IMR-90 (cell line): ENCODE results near the gene SLC5A3. TPM values are rescaled to one million over a fixed set of nuclear protein-coding genes. Genes with fewer than 3 reads are reported as not detected.

Experiments used
- ATAC-seq: fragments of 200-7000 bp; cut with Tn5 transposase; 2 replicates; pipeline ENCODE4 v1.9.1; 2020; ENCODE audit warnings: low read depth, mild to moderate bottlenecking, moderate library complexity
- BruUV-seq: library from RNA; stranded (reverse); fragments of 400-500 nt; replicated peaks from 2 replicates; lab custom pipeline; 2021; lab: Mats Ljungman, UMichigan
- CTCF ChIA-PET: fragments of 300-600 bp; formaldehyde crosslinking; extraction: SDS; loops from one replicate; lab custom pipeline; 2021; ENCODE audit warnings: antibody characterized with exemption; lab: Yijun Ruan, JAX
- POLR2A ChIA-PET: fragments of 300-600 bp; sonication (Branson Sonifier 250); formaldehyde crosslinking; loops from one replicate; lab custom pipeline; 2022; ENCODE audit warnings: antibody characterized with exemption; ENCODE audit not compliant: unreplicated experiment; lab: Charles Lee
- DNase-seq: peaks from one replicate; pipeline ENCODE4 v3.0.0; 2013
- H2AFZ ChIP-seq: replicated peaks from 2 replicates; pipeline ENCODE3; 2013; ENCODE audit warnings: low read length, mild to moderate bottlenecking; ENCODE audit not compliant: poor library complexity
- H2AK5ac ChIP-seq: 2 replicates; pipeline ENCODE4 v1.6.1; 2013; ENCODE audit warnings: low read depth, low read length, inconsistent platforms
- H2AK9ac ChIP-seq: replicated peaks from 2 replicates; pipeline ENCODE3; 2013; ENCODE audit warnings: mild to moderate bottlenecking, low read depth, low read length, moderate library complexity; ENCODE audit not compliant: poor library complexity
- H2BK120ac ChIP-seq: 2 replicates; pipeline ENCODE4 v1.6.1; 2013; ENCODE audit warnings: low read depth, low read length, inconsistent platforms
- H2BK15ac ChIP-seq: 3 replicates; pipeline ENCODE4 v1.6.1; 2013; ENCODE audit warnings: low read depth, low read length, inconsistent platforms
- H2BK20ac ChIP-seq: 2 replicates; pipeline ENCODE4 v1.6.1; 2013; ENCODE audit warnings: low read depth, mild to moderate bottlenecking, inconsistent platforms, low read length, moderate library complexity
- H2BK5ac ChIP-seq: 2 replicates; pipeline ENCODE4 v1.6.1; 2013; ENCODE audit warnings: mild to moderate bottlenecking, low read depth, low read length, inconsistent platforms; ENCODE audit not compliant: poor library complexity, severe bottlenecking
- H3K14ac ChIP-seq: replicated peaks from 2 replicates; pipeline ENCODE4 v1.6.1; 2013; ENCODE audit warnings: low read depth, low read length, inconsistent platforms
- H3K18ac ChIP-seq: 2 replicates; pipeline ENCODE4 v1.6.1; 2013; ENCODE audit warnings: low read depth, low read length, control low read depth
- H3K23ac ChIP-seq: 2 replicates; pipeline ENCODE4 v1.6.1; 2013; ENCODE audit warnings: low read depth, low read length, inconsistent platforms
- H3K27ac ChIP-seq: 2 replicates; pipeline ENCODE4 v1.5.1; 2013; ENCODE audit warnings: mild to moderate bottlenecking, control low read depth, low read length; ENCODE audit not compliant: insufficient read depth
- H3K27me3 ChIP-seq: 2 replicates; pipeline ENCODE4 v1.6.1; 2013; ENCODE audit warnings: low read length; ENCODE audit not compliant: control insufficient read depth, insufficient read depth
- H3K36me3 ChIP-seq: 2 replicates; pipeline ENCODE4 v1.6.1; 2013; ENCODE audit warnings: low read length, mixed read lengths; ENCODE audit not compliant: control insufficient read depth, insufficient read depth
- H3K4ac ChIP-seq: 2 replicates; pipeline ENCODE4 v1.6.1; 2013; ENCODE audit warnings: low read depth, low read length, inconsistent platforms
- H3K4me1 ChIP-seq: 2 replicates; pipeline ENCODE4 v1.6.1; 2013; ENCODE audit warnings: low read length, mixed read lengths; ENCODE audit not compliant: control insufficient read depth, insufficient read depth
- H3K4me2 ChIP-seq: 2 replicates; pipeline ENCODE4 v1.6.1; 2013; ENCODE audit warnings: low read depth, mild to moderate bottlenecking, control low read depth, low read length, moderate library complexity
- H3K4me3 ChIP-seq: 2 replicates; pipeline ENCODE4 v1.5.1; 2013; ENCODE audit warnings: low read depth, mild to moderate bottlenecking, control low read depth, low read length, moderate library complexity; ENCODE audit not compliant: insufficient read depth
- H3K56ac ChIP-seq: 2 replicates; pipeline ENCODE4 v1.6.1; 2013; ENCODE audit warnings: low read length, inconsistent platforms; ENCODE audit not compliant: insufficient read depth; ENCODE audit errors: extremely low read depth
- H3K79me1 ChIP-seq, 2 experiments: 2 replicates each; pipeline ENCODE4 v1.6.1; 2013; ENCODE audit warnings: low read length in 2 of 2, inconsistent platforms in 1 of 2, low read depth in 1 of 2
- H3K9ac ChIP-seq: 2 replicates; pipeline ENCODE4 v1.6.1; 2013; ENCODE audit warnings: low read depth, low read length, control low read depth
- H3K9me1 ChIP-seq: 2 replicates; pipeline ENCODE4 v1.6.1; 2013; ENCODE audit warnings: low read length, inconsistent platforms; ENCODE audit not compliant: insufficient read depth
- H3K9me3 ChIP-seq: 2 replicates; pipeline ENCODE4 v1.6.1; 2013; ENCODE audit warnings: low read length; ENCODE audit not compliant: control insufficient read depth, insufficient read depth
- H4K20me1 ChIP-seq: 2 replicates; pipeline ENCODE4 v1.6.1; 2013; ENCODE audit warnings: low read length, inconsistent platforms; ENCODE audit not compliant: insufficient read depth
- H4K5ac ChIP-seq: 2 replicates; pipeline ENCODE4 v1.6.1; 2013; ENCODE audit warnings: mild to moderate bottlenecking, low read depth, low read length, control low read depth
- H4K8ac ChIP-seq, 2 experiments: 2 replicates each; pipeline ENCODE4 v1.6.1; 2013; ENCODE audit warnings: low read depth in 2 of 2, low read length in 2 of 2, control low read depth in 1 of 2, inconsistent platforms in 1 of 2
- H4K91ac ChIP-seq: 2 replicates; pipeline ENCODE4 v1.6.1; 2013; ENCODE audit warnings: low read depth, low read length, inconsistent platforms; ENCODE audit not compliant: insufficient read depth
- BHLHE40 ChIP-seq: fragments of 150-350 bp; IDR thresholded peaks from 2 replicates; pipeline ENCODE4 v1.6.1; 2016; ENCODE audit warnings: mild to moderate bottlenecking, low read depth, low read length
- MAFK ChIP-seq: IDR thresholded peaks from 2 replicates; pipeline ENCODE4 v1.6.1; 2012; ENCODE audit warnings: low read depth, low read length, improper control_type of control experiment
- MAZ ChIP-seq: IDR thresholded peaks from 2 replicates; pipeline ENCODE4 v1.6.1; 2012; ENCODE audit warnings: low read depth, mild to moderate bottlenecking, low read length, improper control_type of control experiment, moderate library complexity, borderline replicate concordance
- MXI1 ChIP-seq: IDR thresholded peaks from 2 replicates; pipeline ENCODE4 v1.6.1; 2012; ENCODE audit warnings: low read depth, mild to moderate bottlenecking, low read length, moderate library complexity, borderline replicate concordance
- NFE2L2 ChIP-seq: fragments of 150-350 bp; IDR thresholded peaks from 2 replicates; pipeline ENCODE4 v1.6.1; 2016; ENCODE audit warnings: low read depth, mild to moderate bottlenecking, low read length
- POLR2A ChIP-seq: IDR thresholded peaks from 2 replicates; pipeline ENCODE4 v1.6.1; 2012; ENCODE audit warnings: mild to moderate bottlenecking, low read depth, low read length
- RAD21 ChIP-seq: IDR thresholded peaks from 2 replicates; pipeline ENCODE4 v1.6.1; 2012; ENCODE audit warnings: low read length, improper control_type of control experiment
- RCOR1 ChIP-seq: IDR thresholded peaks from 2 replicates; pipeline ENCODE4 v1.6.1; 2012; ENCODE audit warnings: mild to moderate bottlenecking, low read length, improper control_type of control experiment; ENCODE audit not compliant: insufficient replicate concordance
- RFX5 ChIP-seq: IDR thresholded peaks from 2 replicates; pipeline ENCODE4 v1.8.0; 2012; ENCODE audit warnings: low read depth, mild to moderate bottlenecking, low read length, moderate library complexity
- SMC3 ChIP-seq: fragments of 150-350 bp; IDR thresholded peaks from 2 replicates; pipeline ENCODE4 v1.6.1; 2016; ENCODE audit warnings: low read depth, mild to moderate bottlenecking, antibody characterized with exemption, low read length, moderate library complexity
- WGBS, 2 experiments: methylation state at CpG; one replicate each; pipeline versions ENCODE4 v1.1.5 to v1.1.7; 2013; ENCODE audit warnings: missing lambda C conversion rate in 2 of 2; ENCODE audit not compliant: insufficient read length in 1 of 2; ENCODE audit errors: extremely low coverage in 2 of 2; 5-methylcytosine and 5-hydroxymethylcytosine counted together
- dilution Hi-C: fragments of 300-500 bp; cut with HindIII; formaldehyde crosslinking; loops from one replicate; pipeline ENCODE4 v1.14.3; 2018; ENCODE audit warnings: low sequenced_read_pairs; ENCODE audit not compliant: unreplicated experiment
- in situ Hi-C: fragments of 300-500 bp; cut with MboI; formaldehyde crosslinking; loops from 3 replicates; pipeline ENCODE4 v1.14.3; 2019; ENCODE audit warnings: low sequenced_read_pairs, inconsistent platforms, mixed read lengths
- intact Hi-C: fragments of 100-400 bp; cut with micrococcal nuclease; formaldehyde crosslinking; loops from 2 replicates; pipeline ENCODE4 v1.10.0; 2022
- polyA plus RNA-seq, 3 experiments: library from polyadenylated mRNA; depleted of rRNA; stranded (reverse); fragments of >200 nt; gene quantifications; 2 replicates each; pipeline ENCODE4 v1.2.3, GENCODE V29; 2012; ENCODE audit warnings: low replicate concordance in 1 of 3
- total RNA-seq: library from RNA; depleted of rRNA; stranded (reverse); fragments of >200 nt; gene quantifications from 2 replicates; pipeline ENCODE4 v1.2.3, GENCODE V29; 2012

SLC5A3 gene
- total and polyA plus RNA-seq, 2 of the 4 experiments (the other 2 are of a cell fraction): 1.8 to 9.9 TPM

DNA sequence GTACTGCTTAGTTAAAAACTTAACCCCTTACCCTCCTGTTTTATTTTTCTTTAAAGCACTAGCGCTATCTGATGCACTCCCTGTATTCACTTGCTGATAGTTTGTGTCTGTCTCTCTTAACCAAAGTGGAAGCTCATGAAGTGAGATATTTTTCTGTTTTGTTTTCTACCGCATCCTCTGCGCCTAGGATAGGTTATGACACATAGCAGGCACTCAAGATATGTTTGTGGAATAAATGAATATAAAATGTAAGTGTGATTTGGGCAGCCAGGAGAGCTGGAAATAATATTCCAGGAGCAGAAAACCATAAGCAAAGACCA, 49.0 kb upstream of the SLC5A3 start (continued):
- TF ChIP-seq MXI1: no peak
- no peak for TF ChIP-seq SMC3
- no peak for TF ChIP-seq POLR2A
- no peak for TF ChIP-seq BHLHE40

DNA sequence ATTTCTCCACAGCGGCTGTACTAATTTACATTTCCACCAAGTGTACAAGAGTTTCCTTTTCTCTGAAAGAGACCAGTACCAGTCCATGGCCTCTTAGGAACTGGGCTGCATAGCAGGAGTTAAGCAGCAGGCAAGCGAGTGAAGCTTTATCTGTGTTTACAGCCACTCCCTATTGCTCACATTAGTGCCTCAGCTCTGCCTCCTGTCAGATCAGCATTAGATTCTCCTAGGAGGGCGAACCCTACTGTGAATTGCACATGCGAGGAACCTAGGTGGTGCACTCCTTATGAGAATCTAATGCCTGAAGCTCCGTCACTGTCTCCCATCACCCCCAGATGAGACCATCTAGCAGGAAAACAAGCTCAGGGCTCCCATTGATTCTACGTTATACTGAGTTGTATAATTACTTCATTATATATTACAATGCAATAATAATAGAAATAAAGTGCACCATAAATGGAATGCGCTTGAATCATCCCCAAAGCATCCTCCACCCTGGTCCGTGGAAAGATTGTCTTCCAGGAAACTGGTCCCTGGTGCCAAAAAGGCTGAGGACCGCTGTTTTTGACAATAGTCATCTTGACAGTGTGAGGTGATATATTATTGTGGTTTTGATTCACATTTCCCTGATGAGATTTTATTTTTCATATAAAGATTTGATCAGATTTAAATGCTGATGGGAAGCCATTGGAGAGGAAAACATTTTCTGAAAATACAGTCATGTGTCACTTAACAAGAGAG, 45.5 kb upstream of the SLC5A3 start:
- H3K4me3 ChIP-seq: no peak overlapping the region
- 80% methylated on average over 1 of the region's 9 CpGs; no CpG with 5 or more reads in 1 of the 2 experiments for WGBS, 2 experiments
- ChIA-PET CTCF (no interaction called here), POLR2A (no interaction called here)
- TF ChIP-seq RFX5: no peak
- no peak for TF ChIP-seq BHLHE40
- TF ChIP-seq NFE2L2: no peak
- TF ChIP-seq MXI1: no peak
- no peak for TF ChIP-seq MAZ
- TF ChIP-seq MAFK: no peak
- TF ChIP-seq RAD21: no peak
- no peak for TF ChIP-seq RCOR1
- H3K4ac ChIP-seq: no peak overlapping the region
- no peaks in the 10 kb centered on the region for H3K36me3 ChIP-seq
- H3K18ac ChIP-seq: no peak overlapping the region
- H4K20me1 ChIP-seq: no peaks in the 10 kb centered on the region
- in situ Hi-C loops: no loop called here
- H2BK5ac ChIP-seq: no peak overlapping the region
- H3K27me3 ChIP-seq: peaks cover 4% of the 10 kb centered on the region
- ATAC-seq: no peak
- no peaks in the 10 kb centered on the region for H3K79me1 ChIP-seq
- H3K9ac ChIP-seq: no peak overlapping the region
- H4K8ac ChIP-seq: no peak overlapping the region
- BruUV-seq: no TSS peak
- H3K9me1 ChIP-seq: peaks cover 3% of the 10 kb centered on the region; the same call in 1 of the 2 replicates
- H2AK5ac ChIP-seq: no peak overlapping the region
- H4K5ac ChIP-seq: no peak overlapping the region
- H2BK15ac ChIP-seq: no peak overlapping the region; the same call in 2 of the 3 replicates
- intact Hi-C loops: no loop called here
- H2BK20ac ChIP-seq: no peak overlapping the region
- H3K27ac ChIP-seq: no peak overlapping the region
- no peak overlapping the region for H3K14ac ChIP-seq
- H3K9me3 ChIP-seq: no peaks in the 10 kb centered on the region
- no peak overlapping the region for H3K56ac ChIP-seq
- no peak overlapping the region for H2AFZ ChIP-seq
- H4K91ac ChIP-seq: no peak overlapping the region
- no peak overlapping the region for H2BK120ac ChIP-seq
- H2AK9ac ChIP-seq: no peak overlapping the region
- dilution Hi-C loops: no loop called here
- no peaks in the 10 kb centered on the region; the same call in 1 of the 2 replicates for H3K4me1 ChIP-seq
- H3K4me2 ChIP-seq: no peak overlapping the region
- DNase-seq: no peak
- no peak overlapping the region for H3K23ac ChIP-seq
